Prostate gland (tissue), 2 donors: Measurements from ENCODE around the gene C5orf63. TPM values are rescaled to one million over a fixed set of nuclear protein-coding genes. Genes with fewer than 3 reads are reported as not detected.
"Not testable (repeated sequence)": the region's sequence is repeated elsewhere in the genome, so short reads cannot be mapped to it uniquely, and the experiment has no call there.

Experiments used
- DNase-seq: peaks from one replicate; pipeline ENCODE4 v3.0.0-alpha.2; 2019; ENCODE audit warnings: low spot score
- H3K27ac ChIP-seq, 2 donors: fragments of 200-600 bp; sonication (generic); 2 replicates each; pipeline ENCODE4 v1.5.1; 2017 to 2019
- H3K27me3 ChIP-seq: fragments of 200-600 bp; sonication (generic); replicated peaks from 2 replicates; pipeline ENCODE4 v1.5.1; 2019; ENCODE audit not compliant: insufficient read depth
- H3K36me3 ChIP-seq, 2 donors: fragments of 200-600 bp; sonication (generic); 1 replicate in 1 of 2; 2 replicates in 1 of 2; pipeline versions ENCODE4 v1.5.1 to v1.8.1; 2017 to 2019
- H3K4me1 ChIP-seq: fragments of 200-600 bp; sonication (generic); replicated peaks from 2 replicates; pipeline ENCODE4 v1.5.1; 2019
- H3K4me3 ChIP-seq, 2 donors: fragments of 200-600 bp; sonication (generic); 2 replicates each; pipeline ENCODE4 v1.5.1; 2017 to 2019
- H3K9me3 ChIP-seq: fragments of 200-600 bp; sonication (generic); 2 replicates; pipeline ENCODE4 v1.5.1; 2017
- POLR2A ChIP-seq: fragments of 450-650 bp; IDR thresholded peaks from one replicate; pipeline ENCODE4 v1.6.1; 2016; ENCODE audit warnings: antibody characterized with exemption, mild to moderate bottlenecking
- POLR2AphosphoS5 ChIP-seq: sonication (generic); formaldehyde crosslinking; IDR thresholded peaks from one replicate; pipeline ENCODE4 v1.6.1; 2017; ENCODE audit warnings: antibody characterized with exemption
- WGBS: methylation state at CpG from one replicate; pipeline ENCODE4 v1.1.5; 2018; 5-methylcytosine and 5-hydroxymethylcytosine counted together
- intact Hi-C: fragments of 100-400 bp; cut with DNase I; formaldehyde crosslinking; loops from one replicate; pipeline ENCODE4 v1.14.2; 2022
- total RNA-seq, 2 donors: library from RNA; depleted of rRNA; stranded (reverse); fragments of >200 nt; gene quantifications; one replicate each; pipeline ENCODE4 v1.1.0, GENCODE V29; 2016
- TF ChIP-seq, protein P1 (sequence below), 4 experiments: fragments of 200-600 bp in 2 of 4; fragments of 450-650 bp in 2 of 4; sonication (generic) in 2 of 4; IDR thresholded peaks; 1 replicate in 3 of 4; 2 replicates in 1 of 4; pipeline ENCODE4 v1.5.1; 2016 to 2019; ENCODE audit warnings: antibody characterized with exemption in 4 of 4, mild to moderate bottlenecking in 2 of 4, moderate library complexity in 2 of 4

The C5orf63 gene
- total RNA-seq, 2 donors from 2014 or later: 1.5 to 14.9 TPM

DNA sequence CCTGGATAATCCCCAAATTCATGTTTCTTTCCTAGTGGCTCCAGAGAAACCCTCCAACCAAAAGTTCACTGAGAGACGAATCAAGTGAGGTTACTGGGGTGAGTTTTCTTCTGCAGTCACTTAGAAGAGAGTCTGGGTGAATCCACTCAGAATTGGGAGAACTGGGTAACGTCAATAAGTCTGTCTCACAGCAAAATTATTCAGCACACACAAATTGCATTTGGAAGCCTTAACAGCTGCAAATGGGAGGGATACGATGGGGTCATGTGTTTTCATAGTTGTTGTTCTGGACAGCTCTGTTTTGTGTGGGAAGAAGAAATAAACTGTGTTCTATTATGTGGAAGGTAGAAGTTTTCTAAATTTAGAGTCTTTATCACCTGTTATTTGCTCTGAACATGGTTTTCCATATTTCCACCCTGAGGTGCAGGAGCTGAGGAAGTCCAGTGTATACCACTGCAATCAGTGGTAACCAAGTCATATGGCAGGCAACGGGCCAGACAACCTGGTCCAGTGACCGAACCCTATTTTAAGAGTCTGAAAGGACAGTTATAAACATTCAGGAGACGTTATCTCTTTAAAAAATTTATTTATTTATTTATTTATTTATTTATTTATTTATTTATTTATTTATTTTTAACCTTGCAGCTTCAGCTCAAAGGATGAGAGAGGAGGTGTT, 64.9 kb downstream of the C5orf63 start:
- Histone ChIP-seq H3K36me3 (no peaks in the 10 kb centered on the region), H3K27ac (no peak overlapping the region), H3K9me3 (no peaks in the 10 kb centered on the region), H3K4me3 (no peak overlapping the region), H3K4me1 (no peaks in the 10 kb centered on the region), H3K27me3 (no peaks in the 10 kb centered on the region)
- TF ChIP-seq POLR2AphosphoS5: no peak
- TF ChIP-seq, protein P1, sequence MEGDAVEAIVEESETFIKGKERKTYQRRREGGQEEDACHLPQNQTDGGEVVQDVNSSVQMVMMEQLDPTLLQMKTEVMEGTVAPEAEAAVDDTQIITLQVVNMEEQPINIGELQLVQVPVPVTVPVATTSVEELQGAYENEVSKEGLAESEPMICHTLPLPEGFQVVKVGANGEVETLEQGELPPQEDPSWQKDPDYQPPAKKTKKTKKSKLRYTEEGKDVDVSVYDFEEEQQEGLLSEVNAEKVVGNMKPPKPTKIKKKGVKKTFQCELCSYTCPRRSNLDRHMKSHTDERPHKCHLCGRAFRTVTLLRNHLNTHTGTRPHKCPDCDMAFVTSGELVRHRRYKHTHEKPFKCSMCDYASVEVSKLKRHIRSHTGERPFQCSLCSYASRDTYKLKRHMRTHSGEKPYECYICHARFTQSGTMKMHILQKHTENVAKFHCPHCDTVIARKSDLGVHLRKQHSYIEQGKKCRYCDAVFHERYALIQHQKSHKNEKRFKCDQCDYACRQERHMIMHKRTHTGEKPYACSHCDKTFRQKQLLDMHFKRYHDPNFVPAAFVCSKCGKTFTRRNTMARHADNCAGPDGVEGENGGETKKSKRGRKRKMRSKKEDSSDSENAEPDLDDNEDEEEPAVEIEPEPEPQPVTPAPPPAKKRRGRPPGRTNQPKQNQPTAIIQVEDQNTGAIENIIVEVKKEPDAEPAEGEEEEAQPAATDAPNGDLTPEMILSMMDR (IDR thresholded peaks at IDR 0.05): no peak
- no peak for TF ChIP-seq POLR2A
- 90% methylated on average over 6 of the region's 6 CpGs for WGBS
- DNase-seq: no peak
- intact Hi-C loops: no loop called here

DNA sequence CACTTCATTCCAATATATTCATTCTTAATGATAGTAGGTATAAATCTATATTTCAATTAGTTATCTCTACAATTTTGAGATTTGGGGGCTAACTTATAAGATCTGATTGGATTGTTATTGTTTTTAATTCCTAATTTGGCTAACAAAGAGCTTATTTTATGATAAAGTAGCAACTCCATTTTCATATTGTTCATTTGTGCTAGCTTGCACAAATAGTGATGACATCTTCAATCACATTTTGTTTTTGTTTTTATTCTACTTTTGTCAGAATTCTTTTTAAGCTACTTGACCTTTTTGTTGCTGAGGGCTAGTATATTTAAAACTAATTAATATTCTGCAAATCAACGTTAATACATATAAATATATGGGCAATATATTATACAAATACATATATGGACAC, 65.8 kb downstream of the C5orf63 start:
- H3K4me1 ChIP-seq: no peaks in the 10 kb centered on the region
- DNase-seq: no peak
- no peak overlapping the region for H3K4me3 ChIP-seq
- H3K36me3 ChIP-seq: no peaks in the 10 kb centered on the region
- 90% methylated on average over 1 of the region's 1 CpG for WGBS
- H3K27me3 ChIP-seq: no peaks in the 10 kb centered on the region
- intact Hi-C loops: no loop called here
- TF ChIP-seq POLR2AphosphoS5: no peak
- TF ChIP-seq, protein P1 (IDR thresholded peaks at IDR 0.05): no peak
- no peak for TF ChIP-seq POLR2A
- no peak overlapping the region for H3K27ac ChIP-seq
- no peaks in the 10 kb centered on the region for H3K9me3 ChIP-seq

DNA sequence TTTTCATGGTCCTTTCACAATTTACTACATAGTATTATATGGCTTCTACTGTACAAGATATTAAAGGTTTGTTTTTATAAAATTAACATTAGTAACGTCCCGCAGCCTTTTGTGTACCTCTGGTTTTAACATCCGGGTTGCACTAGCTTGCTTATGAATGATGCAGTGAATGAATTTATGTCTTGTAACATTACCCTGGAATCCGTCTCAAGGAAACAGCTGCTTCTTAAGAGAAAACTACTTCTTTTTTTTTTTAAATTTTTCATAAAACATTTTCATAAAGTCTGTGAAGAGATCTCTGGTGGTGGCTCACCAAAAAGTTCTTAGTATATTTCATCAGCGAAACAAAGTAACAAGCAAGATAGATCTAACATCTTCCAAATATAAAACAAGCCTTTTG, 66.6 kb downstream of the C5orf63 start:
- no peak for TF ChIP-seq POLR2AphosphoS5
- TF ChIP-seq, protein P1 (IDR thresholded peaks at IDR 0.05): no peak
- no peak for TF ChIP-seq POLR2A
- WGBS: 50% methylated on average over 5 of the region's 5 CpGs
- no peaks in the 10 kb centered on the region for H3K27me3 ChIP-seq
- H3K9me3 ChIP-seq: no peaks in the 10 kb centered on the region
- no peak for DNase-seq
- H3K4me1 ChIP-seq: no peaks in the 10 kb centered on the region
- H3K27ac ChIP-seq: no peak overlapping the region
- no peak overlapping the region for H3K4me3 ChIP-seq
- intact Hi-C loops: no loop called here
- no peaks in the 10 kb centered on the region for H3K36me3 ChIP-seq

DNA sequence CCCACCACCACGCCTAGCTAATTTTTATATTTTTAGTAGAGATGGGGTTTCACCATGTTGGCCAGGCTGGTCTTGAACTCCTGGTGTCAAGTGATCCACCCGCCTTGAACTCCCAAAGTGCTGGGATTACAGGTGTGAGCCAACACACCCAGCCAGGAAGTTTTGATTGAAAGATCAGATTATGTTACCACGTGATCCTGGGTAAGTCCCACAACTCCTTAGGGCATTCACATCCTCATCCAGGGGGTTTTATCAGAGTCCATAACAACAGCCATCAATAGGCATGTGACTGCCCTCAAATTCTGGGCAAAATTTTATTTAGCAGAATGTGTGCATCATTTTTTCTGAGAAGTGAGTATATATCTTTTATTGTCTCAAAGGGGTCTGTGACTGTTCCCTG, 68.0 kb downstream of the C5orf63 start:
- intact Hi-C loops, H3K27me3 ChIP-seq, H3K27ac ChIP-seq, H3K36me3 ChIP-seq, H3K4me3 ChIP-seq, DNase-seq, H3K4me1 ChIP-seq, H3K9me3 ChIP-seq: not testable (repeated sequence)
- WGBS: 84% methylated on average over 3 of the region's 3 CpGs

DNA sequence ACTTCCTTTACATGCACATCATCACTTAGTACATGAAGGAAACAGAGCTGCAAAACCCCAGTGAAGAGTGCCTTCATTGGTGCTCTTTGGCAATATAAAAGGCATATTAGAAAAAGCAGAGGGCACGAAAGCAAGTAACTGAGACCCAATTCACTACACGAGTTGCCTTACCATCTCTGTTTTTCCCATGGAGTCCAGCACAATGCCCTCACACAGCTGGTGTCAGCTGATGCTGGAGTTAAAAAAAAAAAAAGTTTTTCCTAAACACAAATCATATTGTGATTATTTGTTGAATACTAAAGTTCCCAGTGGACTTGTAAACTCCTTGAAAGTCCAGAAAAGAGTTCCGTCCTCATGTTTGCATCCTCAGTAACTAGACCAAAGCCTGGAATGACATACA, 68.6 kb downstream of the C5orf63 start:
- H3K27ac ChIP-seq: no peak overlapping the region
- no peaks in the 10 kb centered on the region for H3K36me3 ChIP-seq
- H3K27me3 ChIP-seq: no peaks in the 10 kb centered on the region
- no peak for DNase-seq
- no peaks in the 10 kb centered on the region for H3K4me1 ChIP-seq
- no peak overlapping the region for H3K4me3 ChIP-seq
- 85% methylated on average over 3 of the region's 3 CpGs for WGBS
- H3K9me3 ChIP-seq: no peaks in the 10 kb centered on the region
- TF ChIP-seq POLR2AphosphoS5: no peak
- intact Hi-C loops: no loop called here

DNA sequence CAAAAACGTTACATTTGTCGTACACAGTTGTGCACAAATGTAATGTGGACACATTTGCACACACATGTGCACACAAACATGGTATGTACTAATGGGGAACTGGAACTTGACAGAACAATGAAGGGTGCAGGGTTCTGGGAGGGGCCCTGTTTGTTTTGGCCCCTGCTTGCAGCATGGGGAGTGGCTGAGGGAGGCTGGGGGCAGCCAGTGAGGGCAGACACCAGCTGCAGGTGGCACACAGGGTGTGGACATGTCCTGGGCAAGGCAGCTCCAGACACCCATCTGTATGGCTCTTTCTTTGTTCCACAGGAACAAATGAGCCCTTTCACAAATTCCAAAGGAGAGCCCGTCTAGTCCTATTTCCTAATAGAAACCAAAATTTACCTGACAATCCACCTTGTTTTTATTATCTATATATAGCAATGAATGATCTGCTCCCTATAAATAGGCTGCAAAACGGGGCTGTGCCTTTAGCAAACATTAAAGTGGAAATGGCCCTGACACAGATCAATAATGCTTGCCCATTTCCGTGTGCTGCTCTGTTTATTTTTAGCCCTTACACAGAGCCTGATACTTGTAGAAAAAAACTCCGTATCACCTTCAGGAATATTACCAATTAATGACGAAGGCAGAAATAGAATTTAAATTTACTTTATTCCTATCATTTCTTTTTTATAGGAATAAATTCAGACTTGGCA, 69.4 kb downstream of the C5orf63 start:
- intact Hi-C loops: no loop called here
- H3K4me1 ChIP-seq: no peaks in the 10 kb centered on the region
- no peaks in the 10 kb centered on the region for H3K9me3 ChIP-seq
- TF ChIP-seq, protein P1 (IDR thresholded peaks at IDR 0.05): no peak
- TF ChIP-seq POLR2AphosphoS5 (no peak), POLR2A (no peak)
- DNase-seq: no peak
- H3K4me3 ChIP-seq: no peak overlapping the region
- no peaks in the 10 kb centered on the region for H3K36me3 ChIP-seq
- H3K27ac ChIP-seq: no peak overlapping the region
- H3K27me3 ChIP-seq: no peaks in the 10 kb centered on the region
- WGBS: 66% methylated on average over 7 of the region's 7 CpGs
